ENCODE results near the gene PXDN.

DNA sequence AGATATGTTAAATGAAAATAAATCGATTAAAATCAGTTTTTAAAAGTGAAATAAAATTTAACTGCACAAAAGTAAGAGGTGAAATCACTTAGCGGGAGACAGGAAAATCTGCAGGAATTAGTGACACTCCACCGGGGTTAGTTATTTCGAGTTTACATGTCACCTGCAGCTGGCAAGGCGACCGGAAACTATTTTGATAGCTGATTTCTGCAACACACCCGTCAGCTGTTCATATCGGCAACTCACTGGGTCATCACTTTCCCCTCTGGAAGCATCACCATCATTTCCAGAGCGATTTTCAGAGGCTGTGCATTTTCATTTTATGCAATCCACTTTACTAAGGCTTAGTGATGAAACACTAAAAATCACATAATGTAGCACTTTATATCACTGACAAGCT, 52.9 kb downstream of the PXDN start:
- TF ChIP-seq EZH2 (IDR thresholded peaks at IDR 0.05): no peak
- no peak for TF ChIP-seq POLR2AphosphoS5 (IDR thresholded peaks at IDR 0.05; ENCODE audit: borderline replicate concordance, low read depth, low read length)
- TF ChIP-seq FOXP2 (optimal IDR thresholded peaks at IDR 0.05; ENCODE audit: control extremely low read depth, extremely low read length, insufficient read depth): no peak
